ENCODE data around the gene PTTG2.
A peak's percentile ranks its signal among the peaks of the same experiment; 100 is the strongest.
"Not testable (repeated sequence)": the region's sequence is repeated elsewhere in the genome, so short reads cannot be mapped to it uniquely, and the experiment has no call there.

Gene PTTG2

DNA sequence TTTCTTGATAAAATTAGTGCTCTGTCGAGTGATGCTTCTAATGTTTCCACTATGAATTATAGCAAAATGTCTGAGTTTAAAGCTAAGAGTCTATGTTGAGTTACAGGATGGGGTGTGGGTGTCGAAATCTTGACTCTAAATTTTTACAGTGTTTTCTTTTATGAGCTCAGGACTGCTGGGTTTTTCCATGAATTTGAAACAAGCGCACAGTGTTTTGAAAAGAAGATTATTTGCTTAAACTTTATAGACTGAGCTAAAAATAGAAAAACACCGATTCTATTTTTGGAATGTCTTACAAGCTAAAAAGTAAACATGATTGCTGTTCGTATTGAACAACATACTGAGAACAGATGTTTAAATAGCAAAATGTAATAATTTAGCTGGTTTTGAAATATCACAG, 7.5 kb downstream of the PTTG2 start:
- TF ChIP-seq, protein P1, sequence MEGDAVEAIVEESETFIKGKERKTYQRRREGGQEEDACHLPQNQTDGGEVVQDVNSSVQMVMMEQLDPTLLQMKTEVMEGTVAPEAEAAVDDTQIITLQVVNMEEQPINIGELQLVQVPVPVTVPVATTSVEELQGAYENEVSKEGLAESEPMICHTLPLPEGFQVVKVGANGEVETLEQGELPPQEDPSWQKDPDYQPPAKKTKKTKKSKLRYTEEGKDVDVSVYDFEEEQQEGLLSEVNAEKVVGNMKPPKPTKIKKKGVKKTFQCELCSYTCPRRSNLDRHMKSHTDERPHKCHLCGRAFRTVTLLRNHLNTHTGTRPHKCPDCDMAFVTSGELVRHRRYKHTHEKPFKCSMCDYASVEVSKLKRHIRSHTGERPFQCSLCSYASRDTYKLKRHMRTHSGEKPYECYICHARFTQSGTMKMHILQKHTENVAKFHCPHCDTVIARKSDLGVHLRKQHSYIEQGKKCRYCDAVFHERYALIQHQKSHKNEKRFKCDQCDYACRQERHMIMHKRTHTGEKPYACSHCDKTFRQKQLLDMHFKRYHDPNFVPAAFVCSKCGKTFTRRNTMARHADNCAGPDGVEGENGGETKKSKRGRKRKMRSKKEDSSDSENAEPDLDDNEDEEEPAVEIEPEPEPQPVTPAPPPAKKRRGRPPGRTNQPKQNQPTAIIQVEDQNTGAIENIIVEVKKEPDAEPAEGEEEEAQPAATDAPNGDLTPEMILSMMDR (IDR thresholded peaks at IDR 0.05; ENCODE audit: low read depth, low read length), result no peak
- DNase-seq (ENCODE audit: low read depth in 2 of 2), result peak in 1 of 2 donors; percentile 54
- no peak overlapping the region for H3K4me3 ChIP-seq (replicated peaks in 1 of 2; ENCODE audit: low read depth in 2 of 2, low read length in 2 of 2)

DNA sequence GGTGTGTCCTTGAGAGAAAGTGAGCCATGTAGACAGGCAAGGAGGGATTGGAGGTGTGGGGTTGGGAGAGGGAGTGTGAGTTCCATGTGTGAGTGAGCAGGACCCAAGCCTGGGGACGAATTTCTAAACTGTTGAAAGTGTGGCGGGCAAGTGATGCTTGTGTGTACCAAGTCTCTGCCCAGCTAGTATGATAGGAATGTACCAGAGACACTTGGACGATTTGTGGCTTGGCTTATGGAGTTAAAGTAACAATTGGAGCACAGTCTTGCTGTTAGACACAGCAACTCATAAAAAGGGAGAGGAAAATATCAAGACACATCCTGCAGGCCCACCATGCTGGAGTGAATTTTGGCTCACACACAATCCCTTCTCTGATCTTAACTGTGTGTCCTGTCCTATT, 8.5 kb downstream of the PTTG2 start:
- no peak overlapping the region for H3K4me3 ChIP-seq (replicated peaks in 1 of 2; ENCODE audit: low read depth in 2 of 2, low read length in 2 of 2)
- TF ChIP-seq, protein P1 (IDR thresholded peaks at IDR 0.05; ENCODE audit: low read depth, low read length), result no peak
- DNase-seq (ENCODE audit: low read depth in 2 of 2), result no peak

DNA sequence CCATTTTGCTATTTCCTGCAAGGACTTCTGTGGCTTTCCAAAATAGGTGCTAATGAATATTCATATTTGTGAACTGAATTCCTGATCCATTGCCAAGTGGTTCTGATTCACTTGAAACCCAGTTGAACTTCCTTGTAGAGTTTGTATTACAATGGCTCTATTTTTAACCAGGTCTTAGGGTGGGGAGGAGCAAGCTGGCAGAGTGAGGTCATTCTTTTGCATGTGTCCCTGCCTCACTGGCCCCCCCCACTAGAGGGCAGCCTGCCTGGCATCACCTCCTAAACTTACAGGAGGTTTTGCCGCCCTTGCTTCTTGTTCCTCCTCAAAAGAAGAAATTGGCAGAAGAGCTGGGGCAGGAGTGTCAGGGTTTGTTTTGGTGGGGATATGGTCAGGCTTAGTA, 10.5 kb downstream of the PTTG2 start:
- TF ChIP-seq, protein P1 (IDR thresholded peaks at IDR 0.05; ENCODE audit: low read depth, low read length), result peak; percentile 68
- H3K4me3 ChIP-seq (replicated peaks in 1 of 2; ENCODE audit: low read depth in 2 of 2, low read length in 2 of 2), result no peak overlapping the region
- peak; percentile 49 to 77 for DNase-seq (ENCODE audit: low read depth in 2 of 2)

DNA sequence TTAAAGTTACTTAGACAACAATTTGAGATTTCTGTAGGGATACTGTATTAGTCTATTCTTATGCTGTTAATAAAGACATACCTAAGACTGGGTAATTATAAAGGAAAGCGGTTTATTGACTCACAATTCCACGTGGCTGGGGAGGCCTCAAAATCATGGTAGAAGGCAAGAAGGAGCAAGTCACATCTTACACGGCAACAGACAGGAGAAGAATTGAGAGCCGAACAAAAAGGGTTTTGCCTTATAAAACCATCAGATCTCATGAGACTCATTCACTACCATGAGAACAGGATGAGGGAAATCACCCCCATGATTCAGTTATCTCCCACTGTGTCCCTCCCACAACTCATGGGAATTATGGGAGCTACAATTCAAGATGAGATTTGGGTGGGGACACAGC, 11.0 kb downstream of the PTTG2 start:
- TF ChIP-seq, protein P1 (IDR thresholded peaks at IDR 0.05; ENCODE audit: low read depth, low read length), result no peak
- no peak for DNase-seq (ENCODE audit: low read depth in 2 of 2)

DNA sequence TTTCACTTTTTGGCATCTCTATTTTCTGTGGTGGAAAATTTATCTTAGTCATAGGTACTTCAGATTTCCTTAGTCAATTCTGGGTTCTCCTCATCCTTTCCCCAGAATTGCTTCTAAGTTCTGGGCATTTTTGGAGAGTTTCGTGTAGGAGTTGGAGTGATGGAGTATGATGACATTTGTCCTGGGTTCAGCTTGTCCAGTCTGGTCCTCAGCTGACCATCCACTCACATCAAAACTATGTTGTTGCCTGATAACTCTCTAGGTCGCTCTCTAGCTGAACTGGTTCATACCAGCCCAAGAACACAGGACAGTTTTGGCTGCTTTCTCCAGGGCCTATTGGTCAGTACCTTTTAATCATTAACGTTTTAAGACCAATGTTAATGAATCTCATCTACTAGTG, 13.2 kb downstream of the PTTG2 start:
- H3K4me3 ChIP-seq (replicated peaks in 1 of 2; ENCODE audit: low read depth in 2 of 2, low read length in 2 of 2), result no peak overlapping the region
- DNase-seq (ENCODE audit: low read depth in 2 of 2), result peak in 1 of 2 donors; percentile 31
- TF ChIP-seq, protein P1 (IDR thresholded peaks at IDR 0.05; ENCODE audit: low read depth, low read length), result no peak

More for the DNA sequence above, 11.0 kb downstream of the PTTG2 start:
- no peak overlapping the region for H3K4me3 ChIP-seq (replicated peaks in 1 of 2; ENCODE audit: low read depth in 2 of 2, low read length in 2 of 2)

DNA sequence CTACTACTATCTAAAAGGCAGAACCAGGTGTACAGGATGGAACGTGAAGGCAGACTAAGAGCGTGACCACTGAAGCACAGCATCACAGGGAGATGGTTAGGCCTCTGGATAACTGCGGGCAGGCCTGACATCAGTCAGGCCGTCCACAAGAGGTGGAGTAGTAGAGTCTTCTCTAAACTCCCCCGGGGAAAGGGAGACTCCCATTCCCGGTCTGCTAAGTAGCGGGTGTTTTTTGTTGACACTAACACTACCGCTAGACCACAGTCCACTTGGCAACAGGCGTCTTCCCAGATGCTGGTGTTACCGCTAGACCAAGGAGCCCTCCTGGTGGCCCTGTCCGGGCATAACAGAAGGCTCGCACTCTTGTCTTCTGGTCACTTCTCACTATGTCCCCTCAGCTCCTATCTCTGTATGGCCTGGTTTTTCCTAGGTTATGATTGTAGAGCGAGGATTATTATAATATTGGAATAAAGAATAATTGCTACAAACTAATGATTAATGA, 15.2 kb downstream of the PTTG2 start:
- not testable (repeated sequence) for H3K4me3 ChIP-seq (replicated peaks in 1 of 2; ENCODE audit: low read depth in 2 of 2, low read length in 2 of 2); DNase-seq (ENCODE audit: low read depth in 2 of 2)

DNA sequence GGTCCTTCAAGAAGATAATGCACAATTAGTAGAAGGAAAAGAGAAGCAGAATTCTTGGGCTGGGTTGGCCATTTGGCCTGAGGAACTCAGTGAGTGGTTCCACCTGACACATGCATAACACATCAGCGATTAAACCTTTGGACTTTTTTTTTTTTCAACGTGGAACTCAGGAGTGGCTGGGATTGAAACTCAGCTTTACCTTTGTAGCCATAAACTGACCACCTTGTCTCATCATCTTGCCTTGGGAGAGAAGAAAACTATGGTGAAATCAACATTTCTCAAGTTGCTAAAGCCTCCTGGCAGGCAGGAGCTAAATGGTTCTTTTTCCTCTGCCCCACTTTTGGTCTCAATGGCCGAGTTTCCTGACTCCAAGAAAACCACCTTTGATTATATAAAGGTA, 16.3 kb downstream of the PTTG2 start:
- peak; percentile 12 to 16 for DNase-seq (ENCODE audit: low read depth in 2 of 2)
- H3K4me3 ChIP-seq (replicated peaks in 1 of 2; ENCODE audit: low read depth in 2 of 2, low read length in 2 of 2), result peak overlapping the region; percentile 49
- TF ChIP-seq, protein P1 (IDR thresholded peaks at IDR 0.05; ENCODE audit: low read depth, low read length), result no peak
